Endothelial cell (in vitro differentiated cells): ENCODE data around the gene GRIN2D. TPM values are rescaled to one million over a fixed set of nuclear protein-coding genes. Genes with fewer than 3 reads are reported as not detected.
A peak's percentile ranks its signal among the peaks of the same experiment; 100 is the strongest.

Experiments used
- DNase-seq: peaks from one replicate; pipeline ENCODE4 v3.0.0; 2021; ENCODE audit warnings: low spot score
- H3K27ac Mint-ChIP-seq: one replicate; pipeline ENCODE4 v1.8.0; 2021; ENCODE audit warnings: mixed read lengths, inconsistent platforms; ENCODE audit not compliant: unreplicated experiment
- H3K27me3 Mint-ChIP-seq: one replicate; pipeline ENCODE4 v1.8.0; 2021; ENCODE audit warnings: mild to moderate bottlenecking, moderate library complexity, mixed read lengths, inconsistent platforms; ENCODE audit not compliant: unreplicated experiment
- H3K36me3 Mint-ChIP-seq: one replicate; pipeline ENCODE4 v1.8.0; 2021; ENCODE audit warnings: mild to moderate bottlenecking, low read depth, mixed read lengths, inconsistent platforms; ENCODE audit not compliant: unreplicated experiment
- H3K4me1 Mint-ChIP-seq: one replicate; pipeline ENCODE4 v1.8.0; 2021; ENCODE audit warnings: mild to moderate bottlenecking, mixed read lengths, inconsistent platforms; ENCODE audit not compliant: unreplicated experiment
- H3K4me3 Mint-ChIP-seq: one replicate; pipeline ENCODE4 v1.8.0; 2021; ENCODE audit warnings: mild to moderate bottlenecking, mixed read lengths, inconsistent platforms; ENCODE audit not compliant: unreplicated experiment
- H3K9me3 Mint-ChIP-seq: one replicate; pipeline ENCODE4 v1.8.0; 2021; ENCODE audit warnings: mixed read lengths, inconsistent platforms; ENCODE audit not compliant: unreplicated experiment
- CTCF ChIP-seq: fragments of 200-600 bp; sonication (generic); IDR thresholded peaks from one replicate; pipeline ENCODE4 v1.5.0; 2021; ENCODE audit warnings: antibody characterized with exemption; ENCODE audit not compliant: unreplicated experiment
- total RNA-seq: library from RNA; stranded (reverse); fragmentation: NEBNext Ultra II Directional; extraction: Animal tissue kit (Norgen Biotek cat#: 25700); gene quantifications from one replicate; pipeline ENCODE4 v1.2.1, GENCODE V29; 2021; ENCODE audit not compliant: unreplicated experiment

Gene GRIN2D
- total RNA-seq, 1 donor from 2014 or later = 25.2 TPM

GRCh38 chr19:48397263-48398101, 4.0 kb downstream of the GRIN2D start:
- TF ChIP-seq CTCF = no peak
- peaks cover 39% of the 10 kb centered on the region for H3K27me3 Mint-ChIP-seq
- peaks cover 48% of the 10 kb centered on the region for H3K4me1 Mint-ChIP-seq
- no peaks in the 10 kb centered on the region for H3K9me3 Mint-ChIP-seq
- DNase-seq = no peak
- H3K4me3 Mint-ChIP-seq = peak overlapping the region; percentile 89
- peaks cover 3% of the 10 kb centered on the region for H3K36me3 Mint-ChIP-seq
- peak overlapping the region; percentile 91 for H3K27ac Mint-ChIP-seq

- H3K9me3 Mint-ChIP-seq = no peaks in the 10 kb centered on the region
- H3K36me3 Mint-ChIP-seq = peaks cover 3% of the 10 kb centered on the region
- TF ChIP-seq CTCF = no peak
- H3K4me1 Mint-ChIP-seq = peaks cover 48% of the 10 kb centered on the region
- peak overlapping the region; percentile 91 for H3K27ac Mint-ChIP-seq
- peaks cover 35% of the 10 kb centered on the region for H3K27me3 Mint-ChIP-seq
- DNase-seq = no peak
- peak overlapping the region; percentile 89 for H3K4me3 Mint-ChIP-seq
Measured at GRCh38 chr19:48398102-48398374, 4.6 kb downstream of the GRIN2D start.

GRCh38 chr19:48398375-48399235, 5.1 kb downstream of the GRIN2D start:
- H3K36me3 Mint-ChIP-seq = peaks cover 3% of the 10 kb centered on the region
- no peak for TF ChIP-seq CTCF
- DNase-seq = peak; percentile 92
- peaks cover 51% of the 10 kb centered on the region for H3K4me1 Mint-ChIP-seq
- H3K4me3 Mint-ChIP-seq = peak overlapping the region; percentile 86
- H3K9me3 Mint-ChIP-seq = no peaks in the 10 kb centered on the region
- H3K27ac Mint-ChIP-seq = peak overlapping the region; percentile 70
- peaks cover 35% of the 10 kb centered on the region for H3K27me3 Mint-ChIP-seq

- Mint-ChIP-seq H3K27me3 (peaks cover 32% of the 10 kb centered on the region), H3K4me3 (peak overlapping the region; percentile 85), H3K27ac (peak overlapping the region; percentile 91), H3K9me3 (no peaks in the 10 kb centered on the region), H3K4me1 (peaks cover 49% of the 10 kb centered on the region), H3K36me3 (peaks cover 3% of the 10 kb centered on the region)
- TF ChIP-seq CTCF = no peak
- peak; percentile 55 for DNase-seq
Measured at GRCh38 chr19:48400018-48400742, 6.7 kb downstream of the GRIN2D start.
